Skeletal muscle tissue (tissue), 4 donors: ENCODE measurements around the gene DUS3L. TPM values are rescaled to one million over a fixed set of nuclear protein-coding genes. Genes with fewer than 3 reads are reported as not detected.

Experiments
- H3K27ac ChIP-seq: one replicate; pipeline ENCODE4 v1.7.0; 2013; ENCODE audit warnings: mild to moderate bottlenecking, low read depth, low read length, inconsistent platforms
- H3K27me3 ChIP-seq, 3 donors: one replicate each; pipeline ENCODE4 v1.7.0; 2013; ENCODE audit warnings: low read length in 3 of 3; ENCODE audit not compliant: control insufficient read depth in 3 of 3, insufficient read depth in 3 of 3
- H3K36me3 ChIP-seq, 3 donors: one replicate each; pipeline ENCODE4 v1.7.0; 2013; ENCODE audit warnings: low read length in 3 of 3; ENCODE audit not compliant: control insufficient read depth in 3 of 3, insufficient read depth in 3 of 3
- H3K4me1 ChIP-seq, 3 donors: one replicate each; pipeline ENCODE4 v1.7.0; 2013; ENCODE audit warnings: low read length in 3 of 3, mild to moderate bottlenecking in 3 of 3; ENCODE audit not compliant: control insufficient read depth in 3 of 3, insufficient read depth in 3 of 3
- H3K4me3 ChIP-seq, 3 donors: one replicate each; pipeline ENCODE4 v1.7.0; 2013; ENCODE audit warnings: low read length in 3 of 3
- H3K9ac ChIP-seq, 3 donors: one replicate each; pipeline ENCODE4 v1.7.0; 2013; ENCODE audit warnings: low read length in 3 of 3, mild to moderate bottlenecking in 3 of 3, moderate library complexity in 2 of 3, low read depth in 1 of 3
- H3K9me3 ChIP-seq, 3 donors: one replicate each; pipeline ENCODE4 v1.7.0; 2013; ENCODE audit warnings: low read length in 3 of 3; ENCODE audit not compliant: control insufficient read depth in 3 of 3
- total RNA-seq: library from RNA; depleted of rRNA; stranded (reverse); fragments of >200 nt; gene quantifications from one replicate; pipeline ENCODE4 v1.2.3, GENCODE V29; 2014
- donor health status: Osteomylitis.

Gene DUS3L
- total RNA-seq, 1 donor from 2014 or later: 15.7 TPM

DNA sequence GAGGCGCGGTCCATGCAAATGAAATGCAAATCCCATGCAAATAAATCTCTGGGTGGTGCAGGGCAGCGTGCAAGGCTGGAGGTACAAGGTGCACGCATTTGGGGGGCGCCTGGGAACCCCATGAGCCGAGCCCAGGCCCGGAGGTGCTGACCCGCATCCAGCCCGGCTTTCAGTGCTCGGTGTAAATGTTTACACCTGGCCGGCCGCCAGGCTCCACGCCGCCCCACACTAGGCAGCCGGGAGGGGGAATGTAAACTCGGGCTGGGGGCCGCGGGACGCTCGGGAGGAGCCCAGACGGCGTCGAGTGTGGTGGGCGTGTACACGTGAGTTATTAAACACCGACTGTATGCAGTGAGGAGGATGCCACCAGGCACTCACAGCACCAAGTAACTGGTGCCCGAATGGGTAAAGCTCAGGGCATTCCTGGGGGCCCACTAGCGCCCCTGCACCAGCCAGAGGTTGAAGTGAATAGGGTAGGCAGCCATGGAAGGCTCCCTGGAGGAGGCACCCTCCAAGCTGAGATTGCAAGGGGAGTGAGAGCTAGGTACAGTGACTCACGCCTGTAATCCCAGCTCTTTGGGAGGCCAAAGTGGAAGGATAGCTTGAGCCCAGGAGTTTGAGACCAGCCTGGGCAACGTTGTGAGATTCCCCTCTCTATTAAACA lies 31.4 kb upstream of the DUS3L start:
- H3K9ac ChIP-seq: no peak overlapping the region
- no peaks in the 10 kb centered on the region for H3K9me3 ChIP-seq
- no peak overlapping the region for H3K27ac ChIP-seq
- no peaks in the 10 kb centered on the region for H3K4me1 ChIP-seq
- H3K36me3 ChIP-seq: no peaks in the 10 kb centered on the region
- H3K27me3 ChIP-seq: peaks cover 22 to 31% (median 22%) of the 10 kb centered on the region in 3 donors
- no peak overlapping the region for H3K4me3 ChIP-seq

GRCh38 chr19:5821521-5822180 lies 30.7 kb upstream of the DUS3L start:
- Histone ChIP-seq H3K4me3 (no peak overlapping the region), H3K36me3 (no peaks in the 10 kb centered on the region), H3K27me3 (peaks cover 21 to 29% (median 22%) of the 10 kb centered on the region in 3 donors), H3K4me1 (no peaks in the 10 kb centered on the region), H3K27ac (no peak overlapping the region), H3K9me3 (no peaks in the 10 kb centered on the region), H3K9ac (no peak overlapping the region)

- Histone ChIP-seq H3K9me3 (no peaks in the 10 kb centered on the region), H3K4me3 (no peak overlapping the region), H3K36me3 (no peaks in the 10 kb centered on the region), H3K27ac (no peak overlapping the region), H3K9ac (no peak overlapping the region), H3K4me1 (no peaks in the 10 kb centered on the region), H3K27me3 (peaks cover 18 to 24% (median 22%) of the 10 kb centered on the region in 3 donors)
These were observed 29.8 kb upstream of the DUS3L start for GRCh38 chr19:5820785-5821184.

DNA sequence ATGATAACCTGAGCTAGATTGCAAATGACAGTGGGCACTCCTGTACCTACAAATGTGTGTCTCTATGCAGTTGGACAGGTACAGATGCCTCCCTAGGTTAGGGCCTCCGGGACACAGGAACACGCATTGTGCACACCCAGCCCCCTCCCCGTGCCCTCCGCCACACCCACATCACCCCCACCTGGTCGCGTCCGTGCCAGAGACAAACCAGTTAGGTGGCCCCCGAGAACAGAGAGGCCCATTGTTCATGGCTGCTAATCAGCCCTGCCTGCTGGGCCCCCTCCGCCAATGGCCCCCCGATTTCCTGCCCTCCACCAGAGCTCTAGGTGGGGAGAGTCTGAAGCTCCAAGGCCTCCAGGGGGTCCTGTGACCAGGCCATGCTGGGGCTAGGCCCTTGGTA lies 27.6 kb upstream of the DUS3L start:
- Histone ChIP-seq H3K9ac (no peak overlapping the region), H3K4me3 (no peak overlapping the region), H3K27ac (no peak overlapping the region), H3K36me3 (no peaks in the 10 kb centered on the region), H3K27me3 (peaks cover 24 to 35% (median 29%) of the 10 kb centered on the region in 3 donors), H3K9me3 (no peaks in the 10 kb centered on the region), H3K4me1 (no peaks in the 10 kb centered on the region)

DNA sequence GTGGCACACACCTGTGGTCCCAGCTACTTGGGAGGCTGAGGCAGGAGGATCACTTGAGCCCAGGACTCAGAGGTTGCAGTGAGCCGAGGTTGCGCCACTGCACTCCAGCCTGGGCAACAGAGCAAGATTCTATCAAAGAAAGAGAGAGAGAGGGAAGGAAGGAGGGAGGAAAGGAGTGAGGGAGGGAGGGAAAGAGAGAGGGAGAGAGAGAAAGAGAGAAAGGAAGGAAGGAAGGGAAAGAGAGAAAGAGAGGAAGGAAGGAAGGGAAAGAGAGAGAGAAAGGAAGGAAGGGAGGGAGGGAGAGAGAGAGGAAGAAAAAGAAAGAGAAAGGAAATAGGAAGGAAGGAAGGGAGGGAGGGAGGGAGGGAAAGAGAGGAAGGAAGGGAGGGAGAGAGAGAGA lies 26.3 kb upstream of the DUS3L start:
- H3K27ac ChIP-seq: no peak overlapping the region
- no peaks in the 10 kb centered on the region for H3K9me3 ChIP-seq
- H3K4me3 ChIP-seq: no peak overlapping the region
- no peak overlapping the region for H3K9ac ChIP-seq
- no peaks in the 10 kb centered on the region for H3K36me3 ChIP-seq
- H3K4me1 ChIP-seq: no peaks in the 10 kb centered on the region
- H3K27me3 ChIP-seq: peaks cover 21 to 31% (median 31%) of the 10 kb centered on the region in 3 donors

DNA sequence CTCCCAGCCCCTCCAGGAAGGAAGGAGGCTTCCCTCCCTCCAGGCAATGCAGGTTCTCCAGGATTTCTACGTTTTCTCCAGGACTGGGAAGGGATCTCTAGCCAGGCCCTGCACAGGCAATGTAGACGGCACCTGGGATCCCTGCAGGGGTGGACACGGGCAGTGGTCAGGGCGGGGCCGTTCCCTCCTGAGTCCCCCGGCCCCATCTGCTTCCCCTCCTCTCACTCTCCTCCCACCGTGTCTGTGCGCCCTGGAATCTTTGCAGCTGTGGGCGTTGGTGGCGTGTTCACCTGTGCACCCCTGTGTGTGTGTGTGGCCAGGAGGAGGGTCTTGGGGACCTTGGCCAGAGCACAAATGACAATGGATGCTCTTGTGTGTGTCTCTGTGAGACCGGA lies 23.9 kb upstream of the DUS3L start:
- Histone ChIP-seq H3K36me3 (no peaks in the 10 kb centered on the region), H3K4me3 (no peak overlapping the region), H3K4me1 (no peaks in the 10 kb centered on the region), H3K27me3 (peaks cover 17 to 28% (median 26%) of the 10 kb centered on the region in 3 donors), H3K9ac (no peak overlapping the region), H3K9me3 (no peaks in the 10 kb centered on the region), H3K27ac (no peak overlapping the region)

DNA sequence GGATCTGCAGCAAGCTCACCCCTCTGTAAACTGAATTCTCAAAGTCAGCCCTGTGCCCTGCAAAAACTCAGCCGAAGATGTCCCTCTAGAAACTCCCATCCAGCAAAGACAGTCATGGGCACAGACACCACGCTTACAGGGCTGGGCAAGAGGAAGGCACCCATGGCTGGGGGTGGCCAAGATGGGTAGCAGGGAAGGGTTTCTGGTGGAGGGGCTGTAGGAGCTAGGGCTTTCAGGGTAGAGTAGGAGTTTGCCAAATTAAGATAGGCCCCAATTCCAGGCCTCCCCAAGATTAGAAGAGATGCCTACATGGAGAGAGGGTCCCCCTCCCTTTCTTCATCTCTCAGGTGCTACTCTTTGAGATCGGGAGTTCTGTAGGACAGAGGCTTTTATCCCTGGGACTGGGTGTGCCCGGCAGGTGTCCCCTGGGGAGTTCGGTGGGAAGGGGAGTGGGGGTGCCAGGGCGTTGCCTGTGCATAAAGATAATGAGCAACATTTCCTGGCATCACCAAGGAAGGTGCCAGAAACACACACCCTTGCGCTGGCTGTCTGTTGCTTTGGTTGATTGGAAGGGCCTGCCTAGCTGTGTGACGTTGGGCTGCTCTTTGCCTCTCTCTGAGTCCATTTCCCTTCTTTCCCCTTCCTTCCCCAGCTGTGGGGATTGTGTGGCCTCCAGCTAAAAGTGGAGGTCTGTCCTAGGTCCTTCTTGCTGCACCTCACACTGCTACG lies 23.3 kb upstream of the DUS3L start:
- Histone ChIP-seq H3K27ac (no peak overlapping the region), H3K4me3 (no peak overlapping the region), H3K4me1 (no peaks in the 10 kb centered on the region), H3K9me3 (no peaks in the 10 kb centered on the region), H3K36me3 (no peaks in the 10 kb centered on the region), H3K9ac (no peak overlapping the region), H3K27me3 (peaks cover 17 to 28% (median 26%) of the 10 kb centered on the region in 3 donors)

GRCh38 chr19:5811117-5811516 lies 20.2 kb upstream of the DUS3L start:
- H3K36me3 ChIP-seq: no peaks in the 10 kb centered on the region
- H3K9me3 ChIP-seq: no peaks in the 10 kb centered on the region
- H3K4me3 ChIP-seq: no peak overlapping the region
- H3K27me3 ChIP-seq: peaks cover 17 to 22% (median 21%) of the 10 kb centered on the region in 3 donors
- H3K27ac ChIP-seq: no peak overlapping the region
- H3K4me1 ChIP-seq: no peaks in the 10 kb centered on the region
- H3K9ac ChIP-seq: no peak overlapping the region

DNA sequence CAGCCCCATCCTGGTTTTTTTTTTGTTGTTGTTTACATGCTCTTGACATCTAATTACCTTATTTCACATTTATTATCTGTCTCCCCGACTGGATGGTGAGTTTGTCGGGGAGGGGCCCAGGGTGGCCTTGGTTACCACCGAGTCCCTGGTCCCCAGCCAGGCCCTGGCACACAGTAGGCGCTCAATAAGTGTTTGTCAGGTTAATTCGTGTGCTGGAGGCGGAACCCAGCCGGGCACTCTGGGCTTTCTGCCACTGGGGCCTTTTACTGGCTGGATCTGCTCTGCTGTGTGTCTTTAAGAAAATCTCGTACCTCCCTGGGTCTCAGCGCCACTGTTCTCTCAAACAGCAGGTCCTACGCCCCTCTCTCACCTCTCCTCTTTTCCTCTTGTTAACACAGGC lies 18.5 kb upstream of the DUS3L start:
- no peaks in the 10 kb centered on the region for H3K9me3 ChIP-seq
- H3K4me1 ChIP-seq: no peaks in the 10 kb centered on the region

DNA sequence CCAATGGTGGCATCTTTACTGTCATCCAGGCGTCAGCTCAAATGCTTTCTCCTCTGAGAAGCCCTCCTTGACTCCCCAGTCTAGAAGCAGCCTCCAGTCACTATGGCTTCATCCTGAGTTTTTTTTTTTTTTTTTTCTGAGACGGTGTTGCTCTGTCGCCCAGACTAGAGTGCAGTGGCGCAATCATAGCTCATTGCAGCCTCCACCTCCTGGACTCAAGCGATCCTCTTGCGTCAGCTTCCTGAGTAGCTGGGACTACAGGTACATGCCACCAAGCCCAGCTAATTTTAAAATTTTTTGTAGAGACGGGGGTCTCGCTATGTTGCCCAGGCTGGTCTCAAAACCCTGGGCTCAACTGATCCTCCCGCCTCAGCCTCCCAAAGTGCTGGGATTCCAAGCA lies 18.1 kb upstream of the DUS3L start:
- H3K27ac ChIP-seq: no peak overlapping the region
- H3K36me3 ChIP-seq: no peaks in the 10 kb centered on the region
- H3K9me3 ChIP-seq: no peaks in the 10 kb centered on the region
- H3K4me3 ChIP-seq: no peak overlapping the region
- no peak overlapping the region for H3K9ac ChIP-seq
- peaks cover 22 to 27% (median 25%) of the 10 kb centered on the region in 3 donors for H3K27me3 ChIP-seq
- no peaks in the 10 kb centered on the region for H3K4me1 ChIP-seq

More for the DNA sequence above, 18.5 kb upstream of the DUS3L start:
- no peaks in the 10 kb centered on the region for H3K36me3 ChIP-seq
- no peak overlapping the region for H3K4me3 ChIP-seq
- H3K27me3 ChIP-seq: peaks cover 22 to 26% (median 24%) of the 10 kb centered on the region in 3 donors
- no peak overlapping the region for H3K9ac ChIP-seq
- no peak overlapping the region for H3K27ac ChIP-seq
